Hepatocyte (in vitro differentiated cells): ENCODE results near the gene PTPRS.

Experiments used
- CTCF ChIP-seq: fragments of 200-600 bp; sonication (generic); IDR thresholded peaks from 2 replicates; pipeline ENCODE4 v1.5.1; 2016; ENCODE audit warnings: antibody characterized with exemption, mild to moderate bottlenecking; ENCODE audit not compliant: poor library complexity
- EZH2 ChIP-seq: fragments of 200-600 bp; sonication (generic); IDR thresholded peaks from 2 replicates; pipeline ENCODE4 v1.6.1; 2016; ENCODE audit warnings: antibody characterized with exemption, mild to moderate bottlenecking, borderline replicate concordance
- EZH2phosphoT487 ChIP-seq: fragments of 200-600 bp; sonication (generic); IDR thresholded peaks from one replicate; pipeline ENCODE4 v1.6.1; 2018; ENCODE audit warnings: antibody characterized with exemption, mild to moderate bottlenecking, low read depth, moderate library complexity; ENCODE audit not compliant: unreplicated experiment, severe bottlenecking

- TF ChIP-seq CTCF (no peak), EZH2 (no peak), EZH2phosphoT487 (no peak)
These were observed 822 bp upstream of the PTPRS start for GRCh38 chr19:5341448-5341820.
